Measurements from ENCODE around the gene HOXB2.

Gene HOXB2

GRCh38 chr17:48565925-48566710 is 21.2 kb upstream of the HOXB2 start:
- DNase-seq (ENCODE audit: low read depth): no peak

GRCh38 chr17:48565022-48565554 is 20.2 kb upstream of the HOXB2 start:
- DNase-seq (ENCODE audit: low read depth): no peak

- DNase-seq (ENCODE audit: low read depth): no peak
These were observed 19.5 kb upstream of the HOXB2 start for GRCh38 chr17:48564188-48565021.

- DNase-seq (ENCODE audit: low read depth): no peak
These were observed 18.9 kb upstream of the HOXB2 start for GRCh38 chr17:48563867-48564187.

- DNase-seq (ENCODE audit: low read depth): no peak
These were observed 18.5 kb upstream of the HOXB2 start for GRCh38 chr17:48563385-48563838.

GRCh38 chr17:48562934-48563333 is 18.0 kb upstream of the HOXB2 start:
- DNase-seq (ENCODE audit: low read depth): no peak

- no peak for DNase-seq (ENCODE audit: low read depth)
These were observed 17.2 kb upstream of the HOXB2 start for GRCh38 chr17:48561884-48562810.

GRCh38 chr17:48559840-48560817 is 15.2 kb upstream of the HOXB2 start:
- DNase-seq (ENCODE audit: low read depth): no peak

- DNase-seq (ENCODE audit: low read depth): no peak
These were observed 14.4 kb upstream of the HOXB2 start for GRCh38 chr17:48559122-48559839.

- DNase-seq (ENCODE audit: low read depth): no peak
These were observed 13.9 kb upstream of the HOXB2 start for GRCh38 chr17:48558831-48559121.

- no peak for DNase-seq (ENCODE audit: low read depth)
These were observed 13.3 kb upstream of the HOXB2 start for GRCh38 chr17:48558057-48558830.

- DNase-seq (ENCODE audit: low read depth): no peak
These were observed 11.9 kb upstream of the HOXB2 start for GRCh38 chr17:48556576-48557401.

- DNase-seq (ENCODE audit: low read depth): no peak
These were observed 11.3 kb upstream of the HOXB2 start for GRCh38 chr17:48556229-48556575.

- no peak for DNase-seq (ENCODE audit: low read depth)
These were observed 10.6 kb upstream of the HOXB2 start for GRCh38 chr17:48555258-48556228.

- DNase-seq (ENCODE audit: low read depth): no peak
These were observed 9.7 kb upstream of the HOXB2 start for GRCh38 chr17:48554412-48555257.

- DNase-seq (ENCODE audit: low read depth): no peak
These were observed 8.9 kb upstream of the HOXB2 start for GRCh38 chr17:48553826-48554225.

- DNase-seq (ENCODE audit: low read depth): no peak
These were observed 8.3 kb upstream of the HOXB2 start for GRCh38 chr17:48553190-48553547.
